Panc1 (cell line): Measurements from ENCODE around the gene PCYT2. TPM values are rescaled to one million over a fixed set of nuclear protein-coding genes. Genes with fewer than 3 reads are reported as not detected.

ENCODE experiments used
- ATAC-seq: fragments of 200-7000 bp; cut with Tn5 transposase; 2 replicates; pipeline ENCODE4 v1.9.1; 2020; ENCODE audit warnings: mild to moderate bottlenecking, moderate library complexity
- BruUV-seq: library from RNA; stranded (reverse); fragments of 400-500 nt; replicated peaks from 2 replicates; lab custom pipeline; 2021; lab: Mats Ljungman, UMichigan
- CTCF ChIA-PET: fragments of 300-600 bp; sonication (Branson Sonifier 250); formaldehyde crosslinking; loops from one replicate; lab custom pipeline; 2022; ENCODE audit warnings: antibody characterized with exemption; lab: Charles Lee
- POLR2A ChIA-PET: fragments of 300-600 bp; sonication (Branson Sonifier 250); formaldehyde crosslinking; loops from one replicate; lab custom pipeline; 2022; ENCODE audit warnings: antibody characterized with exemption; lab: Charles Lee
- DNase-seq: peaks from one replicate; pipeline ENCODE4 v3.0.0-alpha.2; 2010; ENCODE audit warnings: low read depth, low spot score
- H3K27ac ChIP-seq: 2 replicates; pipeline ENCODE4 v1.5.1; 2011; ENCODE audit warnings: mild to moderate bottlenecking, low read length, inconsistent platforms
- H3K27me3 ChIP-seq: fragments of 200-500 bp; sonication (Bioruptor generic); 2 replicates; pipeline ENCODE4 v1.6.0; 2014; ENCODE audit warnings: low read length, inconsistent platforms; ENCODE audit not compliant: control insufficient read depth, insufficient read depth
- H3K36me3 ChIP-seq: fragments of 200-500 bp; sonication (Bioruptor generic); 2 replicates; pipeline ENCODE4 v1.5.1; 2014; ENCODE audit warnings: inconsistent platforms, mild to moderate bottlenecking, low read length, moderate library complexity; ENCODE audit not compliant: control insufficient read depth, insufficient read depth
- H3K4me1 ChIP-seq: 2 replicates; pipeline ENCODE4 v1.5.1; 2011; ENCODE audit warnings: inconsistent platforms, mild to moderate bottlenecking, low read length, moderate library complexity; ENCODE audit not compliant: control insufficient read depth, insufficient read depth
- H3K4me3 ChIP-seq, 2 experiments: 2 replicates each; pipeline ENCODE4 v1.5.1; 2011 to 2012; ENCODE audit warnings: low read depth in 2 of 2, low read length in 2 of 2, mild to moderate bottlenecking in 2 of 2, inconsistent platforms in 1 of 2, moderate library complexity in 1 of 2
- H3K9me3 ChIP-seq: fragments of 200-500 bp; sonication (Bioruptor generic); 2 replicates; pipeline ENCODE4 v1.5.1; 2014; ENCODE audit warnings: low read depth, mild to moderate bottlenecking, inconsistent platforms, low read length, moderate library complexity; ENCODE audit not compliant: control insufficient read depth, insufficient read depth
- POLR2AphosphoS5 ChIP-seq: IDR thresholded peaks from 2 replicates; pipeline ENCODE4 v1.6.1; 2012; ENCODE audit warnings: mild to moderate bottlenecking, low read depth, low read length, moderate library complexity
- SIN3A ChIP-seq: IDR thresholded peaks from 2 replicates; pipeline ENCODE4 v1.6.1; 2012; ENCODE audit warnings: low read depth, mild to moderate bottlenecking, low read length, moderate library complexity, borderline replicate concordance; ENCODE audit not compliant: insufficient read depth
- TCF7L2 ChIP-seq: IDR thresholded peaks from 2 replicates; pipeline ENCODE4 v1.6.1; 2011; ENCODE audit warnings: mild to moderate bottlenecking, low read depth, low read length, inconsistent platforms
- in situ Hi-C: cut with HindIII; loops from 2 replicates; pipeline ENCODE4 v1.10.0; 2016; ENCODE audit warnings: low sequenced_read_pairs, low pct_unique_long_range_greater_than_20kb
- intact Hi-C: fragments of 100-400 bp; cut with micrococcal nuclease; formaldehyde crosslinking; loops from one replicate; pipeline ENCODE4 v1.10.0; 2022; ENCODE audit not compliant: unreplicated experiment
- total RNA-seq: library from RNA; stranded (reverse); gene quantifications from one replicate; pipeline ENCODE4 v1.2.1, GENCODE V29; 2021; ENCODE audit not compliant: unreplicated experiment
- TF ChIP-seq, protein P1 (sequence below), 2 experiments: IDR thresholded peaks; 2 replicates each; pipeline ENCODE4 v1.6.1; 2011 to 2012; ENCODE audit warnings: low read depth in 2 of 2, control low read depth in 1 of 2, low read length in 1 of 2, mild to moderate bottlenecking in 1 of 2, moderate library complexity in 1 of 2; ENCODE audit not compliant: insufficient read depth in 1 of 2
- TF ChIP-seq, protein P2 (sequence below): fragments of 450-650 bp; IDR thresholded peaks from 2 replicates; pipeline ENCODE4 v1.5.1; 2017; ENCODE audit warnings: mild to moderate bottlenecking

Gene PCYT2
- total RNA-seq, 1 experiment from 2014 or later = 91.2 TPM

DNA sequence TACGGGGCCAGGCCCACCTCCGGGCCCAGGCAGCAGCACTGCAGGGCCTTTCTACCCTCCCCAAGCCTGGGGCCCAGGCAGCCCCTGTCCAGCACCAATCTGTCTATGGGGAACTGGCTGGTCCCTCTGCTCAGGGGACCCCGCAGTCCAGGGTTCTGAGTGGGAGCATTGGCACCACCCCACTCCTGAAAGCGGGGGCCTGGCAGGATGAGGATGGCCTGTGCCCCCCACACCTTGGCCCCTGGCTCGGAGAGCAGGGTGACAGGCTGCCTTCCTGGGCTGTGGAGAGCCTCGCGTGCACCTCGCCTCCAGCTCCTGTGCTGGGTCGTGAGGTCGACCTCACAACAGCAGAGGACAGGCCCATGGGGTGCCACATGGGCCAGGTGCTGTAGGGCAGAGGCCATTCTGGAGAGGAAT, 7.8 kb downstream of the PCYT2 start:
- H3K36me3 ChIP-seq = no peaks in the 10 kb centered on the region

DNA sequence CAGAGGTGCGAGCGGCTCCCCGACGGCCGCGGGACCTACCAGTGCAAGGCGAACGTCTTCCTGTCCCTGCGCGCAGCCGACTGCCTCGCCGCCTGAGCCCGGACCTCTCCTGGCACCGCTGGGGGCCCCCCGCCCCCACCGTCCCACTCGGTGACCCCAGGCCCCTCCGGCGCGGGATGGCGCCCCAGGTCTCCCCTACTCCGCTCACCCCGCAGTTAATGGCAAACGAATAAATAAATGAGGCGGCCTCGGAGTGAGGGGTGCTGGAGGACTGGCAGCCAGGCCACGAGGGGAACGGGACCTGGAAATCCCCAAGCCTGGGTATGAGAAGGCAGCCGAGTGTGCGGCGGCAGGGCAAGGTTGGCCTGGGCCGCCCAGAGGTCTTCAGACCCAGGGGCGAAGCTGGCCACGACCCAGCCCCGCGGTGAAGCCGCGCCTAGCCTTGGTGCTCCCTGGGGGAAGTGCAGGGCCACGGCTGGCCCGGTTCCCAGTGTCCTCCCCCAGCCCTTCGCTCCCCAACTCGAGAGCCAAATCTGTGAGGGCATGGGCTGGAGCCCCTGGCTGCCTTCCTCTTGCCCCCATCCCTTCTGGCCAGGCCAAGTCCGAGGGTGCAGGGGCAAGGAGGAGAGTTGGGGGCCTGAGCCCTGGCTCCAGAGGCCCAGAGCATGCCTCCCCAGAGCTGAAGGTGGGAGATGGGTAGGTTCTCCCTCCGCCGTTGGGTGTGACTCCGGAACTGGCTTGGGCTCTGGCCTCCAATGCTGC, 8.4 kb downstream of the PCYT2 start:
- TF ChIP-seq, protein P1, sequence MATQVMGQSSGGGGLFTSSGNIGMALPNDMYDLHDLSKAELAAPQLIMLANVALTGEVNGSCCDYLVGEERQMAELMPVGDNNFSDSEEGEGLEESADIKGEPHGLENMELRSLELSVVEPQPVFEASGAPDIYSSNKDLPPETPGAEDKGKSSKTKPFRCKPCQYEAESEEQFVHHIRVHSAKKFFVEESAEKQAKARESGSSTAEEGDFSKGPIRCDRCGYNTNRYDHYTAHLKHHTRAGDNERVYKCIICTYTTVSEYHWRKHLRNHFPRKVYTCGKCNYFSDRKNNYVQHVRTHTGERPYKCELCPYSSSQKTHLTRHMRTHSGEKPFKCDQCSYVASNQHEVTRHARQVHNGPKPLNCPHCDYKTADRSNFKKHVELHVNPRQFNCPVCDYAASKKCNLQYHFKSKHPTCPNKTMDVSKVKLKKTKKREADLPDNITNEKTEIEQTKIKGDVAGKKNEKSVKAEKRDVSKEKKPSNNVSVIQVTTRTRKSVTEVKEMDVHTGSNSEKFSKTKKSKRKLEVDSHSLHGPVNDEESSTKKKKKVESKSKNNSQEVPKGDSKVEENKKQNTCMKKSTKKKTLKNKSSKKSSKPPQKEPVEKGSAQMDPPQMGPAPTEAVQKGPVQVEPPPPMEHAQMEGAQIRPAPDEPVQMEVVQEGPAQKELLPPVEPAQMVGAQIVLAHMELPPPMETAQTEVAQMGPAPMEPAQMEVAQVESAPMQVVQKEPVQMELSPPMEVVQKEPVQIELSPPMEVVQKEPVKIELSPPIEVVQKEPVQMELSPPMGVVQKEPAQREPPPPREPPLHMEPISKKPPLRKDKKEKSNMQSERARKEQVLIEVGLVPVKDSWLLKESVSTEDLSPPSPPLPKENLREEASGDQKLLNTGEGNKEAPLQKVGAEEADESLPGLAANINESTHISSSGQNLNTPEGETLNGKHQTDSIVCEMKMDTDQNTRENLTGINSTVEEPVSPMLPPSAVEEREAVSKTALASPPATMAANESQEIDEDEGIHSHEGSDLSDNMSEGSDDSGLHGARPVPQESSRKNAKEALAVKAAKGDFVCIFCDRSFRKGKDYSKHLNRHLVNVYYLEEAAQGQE (IDR thresholded peaks at IDR 0.05; ENCODE audit: insufficient read depth in 1 of 2, low read depth in 2 of 2, low read length in 1 of 2) = no peak
- no peak for TF ChIP-seq SIN3A
- TF ChIP-seq, protein P2, sequence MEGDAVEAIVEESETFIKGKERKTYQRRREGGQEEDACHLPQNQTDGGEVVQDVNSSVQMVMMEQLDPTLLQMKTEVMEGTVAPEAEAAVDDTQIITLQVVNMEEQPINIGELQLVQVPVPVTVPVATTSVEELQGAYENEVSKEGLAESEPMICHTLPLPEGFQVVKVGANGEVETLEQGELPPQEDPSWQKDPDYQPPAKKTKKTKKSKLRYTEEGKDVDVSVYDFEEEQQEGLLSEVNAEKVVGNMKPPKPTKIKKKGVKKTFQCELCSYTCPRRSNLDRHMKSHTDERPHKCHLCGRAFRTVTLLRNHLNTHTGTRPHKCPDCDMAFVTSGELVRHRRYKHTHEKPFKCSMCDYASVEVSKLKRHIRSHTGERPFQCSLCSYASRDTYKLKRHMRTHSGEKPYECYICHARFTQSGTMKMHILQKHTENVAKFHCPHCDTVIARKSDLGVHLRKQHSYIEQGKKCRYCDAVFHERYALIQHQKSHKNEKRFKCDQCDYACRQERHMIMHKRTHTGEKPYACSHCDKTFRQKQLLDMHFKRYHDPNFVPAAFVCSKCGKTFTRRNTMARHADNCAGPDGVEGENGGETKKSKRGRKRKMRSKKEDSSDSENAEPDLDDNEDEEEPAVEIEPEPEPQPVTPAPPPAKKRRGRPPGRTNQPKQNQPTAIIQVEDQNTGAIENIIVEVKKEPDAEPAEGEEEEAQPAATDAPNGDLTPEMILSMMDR = no peak
- no peak for TF ChIP-seq TCF7L2
- TF ChIP-seq POLR2AphosphoS5 = no peak
- in situ Hi-C loops = no loop called here
- ChIA-PET POLR2A (no interaction called here), CTCF (no interaction called here)
- H3K27ac ChIP-seq = no peak overlapping the region
- no peaks in the 10 kb centered on the region for H3K27me3 ChIP-seq
- H3K9me3 ChIP-seq = no peaks in the 10 kb centered on the region
- no peak for ATAC-seq
- H3K4me3 ChIP-seq = no peak overlapping the region
- no TSS peak for BruUV-seq
- H3K36me3 ChIP-seq = no peaks in the 10 kb centered on the region
- intact Hi-C loops = no loop called here
- no peak for DNase-seq
- peaks cover 22% of the 10 kb centered on the region for H3K4me1 ChIP-seq

More for the DNA sequence above, 7.8 kb downstream of the PCYT2 start:
- Histone ChIP-seq H3K9me3 (no peaks in the 10 kb centered on the region), H3K27ac (no peak overlapping the region), H3K4me3 (no peak overlapping the region), H3K27me3 (no peaks in the 10 kb centered on the region), H3K4me1 (peaks cover 16% of the 10 kb centered on the region)
- intact Hi-C loops (no loop called here), in situ Hi-C loops (no loop called here)
- TF ChIP-seq, protein P2 = no peak
- TF ChIP-seq SIN3A (no peak), POLR2AphosphoS5 (no peak)
- TF ChIP-seq, protein P1 (IDR thresholded peaks at IDR 0.05; ENCODE audit: insufficient read depth in 1 of 2, low read depth in 2 of 2, low read length in 1 of 2) = no peak
- CTCF ChIA-PET = no interaction called here
- POLR2A ChIA-PET = no interaction called here
- no peak for ATAC-seq
- no TSS peak for BruUV-seq
- DNase-seq = no peak
